ENCODE results near the gene PRRX2.

GRCh38 chr9:129626079-129626624 is 39.3 kb upstream of the PRRX2 start, which contains the start of gene NTMT1:
- TF ChIP-seq, protein P1, sequence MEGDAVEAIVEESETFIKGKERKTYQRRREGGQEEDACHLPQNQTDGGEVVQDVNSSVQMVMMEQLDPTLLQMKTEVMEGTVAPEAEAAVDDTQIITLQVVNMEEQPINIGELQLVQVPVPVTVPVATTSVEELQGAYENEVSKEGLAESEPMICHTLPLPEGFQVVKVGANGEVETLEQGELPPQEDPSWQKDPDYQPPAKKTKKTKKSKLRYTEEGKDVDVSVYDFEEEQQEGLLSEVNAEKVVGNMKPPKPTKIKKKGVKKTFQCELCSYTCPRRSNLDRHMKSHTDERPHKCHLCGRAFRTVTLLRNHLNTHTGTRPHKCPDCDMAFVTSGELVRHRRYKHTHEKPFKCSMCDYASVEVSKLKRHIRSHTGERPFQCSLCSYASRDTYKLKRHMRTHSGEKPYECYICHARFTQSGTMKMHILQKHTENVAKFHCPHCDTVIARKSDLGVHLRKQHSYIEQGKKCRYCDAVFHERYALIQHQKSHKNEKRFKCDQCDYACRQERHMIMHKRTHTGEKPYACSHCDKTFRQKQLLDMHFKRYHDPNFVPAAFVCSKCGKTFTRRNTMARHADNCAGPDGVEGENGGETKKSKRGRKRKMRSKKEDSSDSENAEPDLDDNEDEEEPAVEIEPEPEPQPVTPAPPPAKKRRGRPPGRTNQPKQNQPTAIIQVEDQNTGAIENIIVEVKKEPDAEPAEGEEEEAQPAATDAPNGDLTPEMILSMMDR (IDR thresholded peaks at IDR 0.05): no peak
- no peak for TF ChIP-seq ZFX (IDR thresholded peaks at IDR 0.05; ENCODE audit: borderline replicate concordance)
